AML-193 (cell line): ENCODE data around the gene C17orf67.

ENCODE experiments used
- DNase-seq, 2 experiments: peaks; one replicate each; lab custom pipeline; 2025; lab: John Stamatoyannopoulos, UW

The C17orf67 gene

GRCh38 chr17:56833057-56833808, 487 bp downstream of the C17orf67 start:
- peak; percentile 25 to 57 for DNase-seq

- DNase-seq, result no peak
Observed at GRCh38 chr17:56832446-56832845, 1.3 kb downstream of the C17orf67 start.

- DNase-seq, result no peak
Observed at GRCh38 chr17:56831369-56832095, 2.2 kb downstream of the C17orf67 start.

GRCh38 chr17:56830726-56831368, 2.9 kb downstream of the C17orf67 start:
- no peak for DNase-seq

GRCh38 chr17:56826611-56827414, 6.9 kb downstream of the C17orf67 start:
- no peak for DNase-seq

GRCh38 chr17:56824503-56824902, 9.2 kb downstream of the C17orf67 start:
- no peak for DNase-seq

- no peak for DNase-seq
Observed at GRCh38 chr17:56823848-56824247, 9.9 kb downstream of the C17orf67 start.

GRCh38 chr17:56822725-56823124, 11.0 kb downstream of the C17orf67 start:
- no peak for DNase-seq

GRCh38 chr17:56821847-56822534, 11.7 kb downstream of the C17orf67 start:
- DNase-seq, result no peak

- DNase-seq, result no peak
Observed at GRCh38 chr17:56820207-56820606, 13.5 kb downstream of the C17orf67 start.

- peak; percentile 79 to 80 for DNase-seq
Observed at GRCh38 chr17:56819431-56820145, 14.1 kb downstream of the C17orf67 start.

- no peak for DNase-seq
Observed at GRCh38 chr17:56819030-56819429, 14.7 kb downstream of the C17orf67 start.

- no peak for DNase-seq
Observed at GRCh38 chr17:56817066-56817465, 16.7 kb downstream of the C17orf67 start.

GRCh38 chr17:56815711-56816110, 18.0 kb downstream of the C17orf67 start:
- DNase-seq, result no peak

- no peak for DNase-seq
Observed at GRCh38 chr17:56812901-56813388, 20.8 kb downstream of the C17orf67 start.

- DNase-seq, result no peak
Observed at GRCh38 chr17:56810891-56811775, 22.6 kb downstream of the C17orf67 start.

GRCh38 chr17:56810343-56810742, 23.4 kb downstream of the C17orf67 start:
- DNase-seq, result no peak

- DNase-seq, result no peak
Observed at GRCh38 chr17:56809820-56810179, 23.9 kb downstream of the C17orf67 start.

- no peak for DNase-seq
Observed at GRCh38 chr17:56809106-56809819, 24.5 kb downstream of the C17orf67 start.
